GM12878 (cell line): ENCODE data around the gene OGFOD3. TPM values are rescaled to one million over a fixed set of nuclear protein-coding genes. Genes with fewer than 3 reads are reported as not detected.

ENCODE experiments used
- ATAC-seq: fragments of 200-7000 bp; cut with Tn5 transposase; 3 replicates; pipeline ENCODE4 v1.9.1; 2020; ENCODE audit warnings: mild to moderate bottlenecking, moderate library complexity
- BruUV-seq: library from RNA; stranded (reverse); fragments of 400-500 nt; replicated peaks from 2 replicates; lab custom pipeline; 2021; lab: Mats Ljungman, UMichigan
- CTCF ChIA-PET: fragments of 300-600 bp; sonication (Branson Sonifier 250); formaldehyde crosslinking; extraction: SDS; loops from one replicate; lab custom pipeline; 2021; ENCODE audit warnings: inconsistent platforms; lab: Yijun Ruan, JAX
- POLR2A ChIA-PET: fragments of 350-600 bp; formaldehyde crosslinking; extraction: SDS; loops from one replicate; lab custom pipeline; 2021; ENCODE audit warnings: inconsistent platforms; lab: Charles Lee
- RAD21 ChIA-PET: fragments of 300-600 bp; sonication (Branson Sonifier 250); formaldehyde crosslinking; loops from one replicate; lab custom pipeline; 2023; ENCODE audit warnings: antibody characterized with exemption; ENCODE audit not compliant: unreplicated experiment; lab: Charles Lee
- SMC1A ChIA-PET: fragments of 300-600 bp; sonication (Branson Sonifier 250); formaldehyde crosslinking; loops from one replicate; lab custom pipeline; 2023; ENCODE audit not compliant: unreplicated experiment, uncharacterized antibody; lab: Charles Lee
- DNase-seq: peaks from one replicate; pipeline ENCODE4 v3.0.0-alpha.2; 2011; ENCODE audit warnings: low read depth, low spot score
- FAIRE-seq: peaks from 3 replicates; lab custom pipeline; 2011; peaks lifted over from hg19 to GRCh38; lab: Jason Lieb, UNC
- H2AFZ ChIP-seq: 2 replicates; pipeline ENCODE4 v1.6.0; 2011; ENCODE audit warnings: low read depth, low read length, control low read depth; ENCODE audit not compliant: control insufficient read depth
- H3K27ac ChIP-seq: 2 replicates; pipeline ENCODE4 v1.5.1; 2011; ENCODE audit warnings: control low read depth; ENCODE audit not compliant: control insufficient read depth, insufficient read depth
- H3K27me3 ChIP-seq, 2 experiments: replicated peaks in 1 of 2; 2 replicates each; pipeline versions ENCODE4 v1.6.0 to v1.6.1; 2011; ENCODE audit warnings: low read length in 1 of 2; ENCODE audit not compliant: control insufficient read depth in 2 of 2, insufficient read depth in 2 of 2
- H3K36me3 ChIP-seq, 2 experiments: 2 replicates each; pipeline ENCODE4 v1.5.1; 2011; ENCODE audit warnings: low read length in 1 of 2; ENCODE audit not compliant: control insufficient read depth in 2 of 2, insufficient read depth in 2 of 2
- H3K4me1 ChIP-seq: 2 replicates; pipeline ENCODE4 v1.6.1; 2011; ENCODE audit warnings: mild to moderate bottlenecking, low read length, moderate library complexity, mixed read lengths; ENCODE audit not compliant: control insufficient read depth, insufficient read depth
- H3K4me2 ChIP-seq: 2 replicates; pipeline ENCODE4 v1.6.0; 2011; ENCODE audit warnings: control low read depth; ENCODE audit not compliant: control insufficient read depth, insufficient read depth
- H3K4me3 ChIP-seq: fragments of 200-600 bp; sonication (generic); 2 replicates; pipeline ENCODE4 v1.5.1; 2016
- H3K79me2 ChIP-seq: 2 replicates; pipeline ENCODE4 v1.6.0; 2011; ENCODE audit warnings: low read length; ENCODE audit not compliant: control insufficient read depth, insufficient read depth
- H3K9ac ChIP-seq: 2 replicates; pipeline ENCODE4 v1.8.0; 2011; ENCODE audit warnings: low read length, control low read depth, mixed read lengths; ENCODE audit not compliant: control insufficient read depth, insufficient read depth
- H3K9me3 ChIP-seq: replicated peaks from 3 replicates; pipeline ENCODE4 v1.5.1; 2011; ENCODE audit warnings: mild to moderate bottlenecking, low read length; ENCODE audit not compliant: control insufficient read depth, insufficient read depth
- H4K20me1 ChIP-seq: 2 replicates; pipeline ENCODE4 v1.6.0; 2011; ENCODE audit not compliant: control insufficient read depth, insufficient read depth
- CBX3 ChIP-seq: fragments of 200-600 bp; sonication (generic); IDR thresholded peaks from 2 replicates; pipeline ENCODE4 v1.6.1; 2016; ENCODE audit warnings: low read depth, borderline replicate concordance
- CHD4 ChIP-seq: fragments of 200-600 bp; sonication (generic); IDR thresholded peaks from 2 replicates; pipeline ENCODE4 v1.6.1; 2016; ENCODE audit warnings: mild to moderate bottlenecking
- NR2F1 ChIP-seq: fragments of 450-650 bp; conservative IDR thresholded peaks from 2 replicates; pipeline ENCODE4 v1.6.1; 2017; ENCODE audit warnings: mild to moderate bottlenecking
- RBBP5 ChIP-seq: fragments of 200-600 bp; sonication (generic); conservative IDR thresholded peaks from 2 replicates; pipeline ENCODE4 v1.6.1; 2016
- ZBTB4 ChIP-seq: fragments of 450-650 bp; formaldehyde crosslinking; IDR thresholded peaks from 2 replicates; pipeline ENCODE4 v1.4.0; 2022; ENCODE audit warnings: mild to moderate bottlenecking, moderate library complexity
- WGBS: methylation state at CpG from one replicate; pipeline ENCODE4 v1.1.6; 2016; ENCODE audit warnings: low lambda C conversion rate; ENCODE audit not compliant: insufficient replicate concordance, insufficient coverage; ENCODE audit errors: missing lambda C conversion rate; 5-methylcytosine and 5-hydroxymethylcytosine counted together
- in situ Hi-C: fragments of 300-500 bp; cut with MboI; formaldehyde crosslinking; loops from 9 replicates; pipeline ENCODE4 v1.14.3; 2018; ENCODE audit warnings: mixed read lengths
- intact Hi-C: fragments of 100-400 bp; cut with micrococcal nuclease; formaldehyde crosslinking; loops from one replicate; pipeline ENCODE4 v1.14.2; 2022; ENCODE audit not compliant: unreplicated experiment
- polyA plus RNA-seq, 11 experiments: library from polyadenylated mRNA; depleted of rRNA in 4 of 11; unstranded in 6 of 11; stranded (reverse) in 5 of 11; fragments of >200 nt; fragmentation: Nextera tagmentation in 4 of 11; fragmentation: Illumina TruSeq in 1 of 11; extraction: Ambion mirVana in 4 of 11; extraction: Trizol in 1 of 11; gene quantifications; 1 replicate in 1 of 11; 2 replicates in 10 of 11; pipeline versions ENCODE4 v1.2.1 to v1.2.3, GENCODE V29; 2011 to 2016; ENCODE audit warnings: inconsistent platforms in 2 of 11, missing spikeins in 2 of 11, low read depth in 1 of 11
- total RNA-seq, 4 experiments: library from RNA; depleted of rRNA in 3 of 4; stranded (reverse); fragments of >200 nt in 3 of 4; fragmentation: Illumina TruSeq in 1 of 4; extraction: Trizol in 1 of 4; gene quantifications; 2 replicates each; pipeline versions ENCODE4 v1.2.1 to v1.2.3, GENCODE V29; 2013 to 2021

OGFOD3 gene
- total and polyA plus RNA-seq, 10 of the 15 experiments (the other 5 are each of a cell fraction or from before 2014, with no cell fraction given), result 0.48 to 28.4 (median 18.3) TPM

- Histone ChIP-seq H2AFZ (no peak overlapping the region), H3K4me3 (no peak overlapping the region), H3K9ac (no peak overlapping the region), H3K36me3 (peaks cover 2 to 9% of the 10 kb centered on the region in 2 experiments; a peak in 3 of 4 replicates), H4K20me1 (no peaks in the 10 kb centered on the region), H3K27me3 (no peaks in the 10 kb centered on the region), H3K4me1 (peaks cover 6% of the 10 kb centered on the region; the same call in 1 of the 2 replicates), H3K4me2 (no peak overlapping the region), H3K27ac (no peak overlapping the region), H3K9me3 (no peaks in the 10 kb centered on the region), H3K79me2 (no peaks in the 10 kb centered on the region)
- RAD21 ChIA-PET, result no interaction called here
- TF ChIP-seq NR2F1 (no peak), ZBTB4 (CRISPR knock-in tag) (no peak), RBBP5 (no peak), CHD4 (no peak), CBX3 (no peak)
- in situ Hi-C loops, result no loop called here
- POLR2A ChIA-PET, result no interaction called here
- ATAC-seq, result no peak
- no peak for FAIRE-seq
- intact Hi-C loops, result no loop called here
- BruUV-seq, result no TSS peak
- SMC1A ChIA-PET, result interaction anchor here (1.1 to 1.7 kb wide), 2 partner anchors 37 to 46 kb away, joined by 3 to 5 read pairs; no protein-coding TSS in a partner anchor
- no peak for DNase-seq
- CTCF ChIA-PET, result interaction anchor here (0.8 to 1.5 kb wide), 4 partner anchors 26 to 361 kb away, joined by 3 to 4 read pairs (median 3); partner anchors contain the start of gene DCXR
- 98% methylated on average over 13 of the region's 13 CpGs for WGBS
Measured at GRCh38 chr17:82399041-82399441, 19.3 kb downstream of the OGFOD3 start.
